ENCODE results near the gene DLG5.

DLG5 gene

GRCh38 chr10:77824908-77825307 is 101.6 kb downstream of the DLG5 start:
- no peak for TF ChIP-seq BCL6B (tag by site-specific recombination; IDR thresholded peaks at IDR 0.05)

GRCh38 chr10:77823811-77824542 is 102.6 kb downstream of the DLG5 start:
- Histone ChIP-seq H3K9me3 (ENCODE audit: control insufficient read depth, insufficient read depth, low read depth, low read length) (no peaks in the 10 kb centered on the region), H3K4me3 (ENCODE audit: low read depth, low read length) (no peak overlapping the region), H3K4me1 (ENCODE audit: control insufficient read depth, insufficient read depth, low read length) (no peaks in the 10 kb centered on the region), H3K27ac (ENCODE audit: extremely low read depth, low read depth, low read length) (no peak overlapping the region), H3K36me3 (ENCODE audit: control insufficient read depth in 2 of 2, insufficient read depth in 1 of 2, low read length in 2 of 2) (peaks cover 16 to 67% of the 10 kb centered on the region in 2 experiments; a peak in 2 of 3 replicates)
- ChIA-PET CTCF (no interaction called here), POLR2A (no interaction called here)
- no peak for TF ChIP-seq ZNF692 (tag by site-specific recombination; IDR thresholded peaks at IDR 0.05)
- no peak for TF ChIP-seq ZBTB8A (tag by site-specific recombination; IDR thresholded peaks at IDR 0.05)
- no peak for TF ChIP-seq ZNF155 (tag by site-specific recombination; IDR thresholded peaks at IDR 0.05)
- no peak for TF ChIP-seq ZNF585B (tag by site-specific recombination; IDR thresholded peaks at IDR 0.05)
- TF ChIP-seq ZNF488 (tag by site-specific recombination; IDR thresholded peaks at IDR 0.05) = no peak
- no peak for TF ChIP-seq ZNF530 (tag by site-specific recombination; IDR thresholded peaks at IDR 0.05; ENCODE audit: low read depth)
- TF ChIP-seq HOXA7 (CRISPR knock-in tag; IDR thresholded peaks at IDR 0.05; ENCODE audit: borderline replicate concordance) = no peak
- no peak for TF ChIP-seq ZNF837 (tag by site-specific recombination; IDR thresholded peaks at IDR 0.05)
- no peak for TF ChIP-seq ZNF211 (tag by site-specific recombination; IDR thresholded peaks at IDR 0.05; ENCODE audit: low read depth)
- TF ChIP-seq ZSCAN23 (tag by site-specific recombination; IDR thresholded peaks at IDR 0.05) = no peak
- no peak for TF ChIP-seq PBX3 (CRISPR knock-in tag; IDR thresholded peaks at IDR 0.05)

More at GRCh38 chr10:77824908-77825307, 101.6 kb downstream of the DLG5 start:
- H3K9me3 ChIP-seq (ENCODE audit: control insufficient read depth, insufficient read depth, low read depth, low read length) = no peaks in the 10 kb centered on the region
- ChIA-PET POLR2A (no interaction called here), CTCF (interaction anchor here (0.6 to 1.0 kb wide), 3 partner anchors 30 to 149 kb away, joined by 3 read pairs; no protein-coding TSS in a partner anchor)
- H3K36me3 ChIP-seq (ENCODE audit: control insufficient read depth in 2 of 2, insufficient read depth in 1 of 2, low read length in 2 of 2) = peaks cover 19 to 67% of the 10 kb centered on the region in 2 experiments
- no peak overlapping the region for H3K27ac ChIP-seq (ENCODE audit: extremely low read depth, low read depth, low read length)
- H3K4me1 ChIP-seq (ENCODE audit: control insufficient read depth, insufficient read depth, low read length) = no peaks in the 10 kb centered on the region
- H3K4me3 ChIP-seq (ENCODE audit: low read depth, low read length) = no peak overlapping the region

- ChIA-PET POLR2A (no interaction called here), CTCF (no interaction called here)
- TF ChIP-seq SALL2 (tag by site-specific recombination; IDR thresholded peaks at IDR 0.05; ENCODE audit: borderline replicate concordance) (no peak), MEIS1 (CRISPR knock-in tag; IDR thresholded peaks at IDR 0.05; ENCODE audit: borderline replicate concordance) (no peak), ZSCAN5A (tag by site-specific recombination; IDR thresholded peaks at IDR 0.05) (no peak), SP3 (tag by site-specific recombination; IDR thresholded peaks at IDR 0.05) (no peak), ZNF37A (tag by site-specific recombination; IDR thresholded peaks at IDR 0.05) (no peak), HOXC10 (CRISPR knock-in tag; IDR thresholded peaks at IDR 0.05) (no peak), ZNF658 (tag by site-specific recombination; IDR thresholded peaks at IDR 0.05) (no peak), ZNF423 (tag by site-specific recombination; IDR thresholded peaks at IDR 0.05) (no peak), ZNF2 (tag by site-specific recombination; IDR thresholded peaks at IDR 0.05) (no peak), BCL11B (tag by site-specific recombination; IDR thresholded peaks at IDR 0.05; ENCODE audit: low read depth) (no peak), ZNF155 (tag by site-specific recombination; IDR thresholded peaks at IDR 0.05) (no peak), ZNF776 (tag by site-specific recombination; IDR thresholded peaks at IDR 0.05; ENCODE audit: borderline replicate concordance) (no peak), HOXD13 (CRISPR knock-in tag; IDR thresholded peaks at IDR 0.05; ENCODE audit: borderline replicate concordance) (no peak), ZBTB17 (tag by site-specific recombination; IDR thresholded peaks at IDR 0.05) (no peak), ZEB2 (tag by site-specific recombination; IDR thresholded peaks at IDR 0.05) (no peak)
These were observed 105.0 kb downstream of the DLG5 start for GRCh38 chr10:77821551-77821950.

More at GRCh38 chr10:77821551-77821950, 105.0 kb downstream of the DLG5 start:
- H3K9me3 ChIP-seq (ENCODE audit: control insufficient read depth, insufficient read depth, low read depth, low read length) = no peaks in the 10 kb centered on the region
- no peaks in the 10 kb centered on the region for H3K4me1 ChIP-seq (ENCODE audit: control insufficient read depth, insufficient read depth, low read length)
- H3K36me3 ChIP-seq (ENCODE audit: control insufficient read depth in 2 of 2, insufficient read depth in 1 of 2, low read length in 2 of 2) = peaks cover 9 to 82% of the 10 kb centered on the region in 2 experiments; a peak in 2 of 3 replicates
- no peak overlapping the region for H3K4me3 ChIP-seq (ENCODE audit: low read depth, low read length)
- H3K27ac ChIP-seq (ENCODE audit: extremely low read depth, low read depth, low read length) = no peak overlapping the region

All from HEK293 (cell line).